ENCODE data around the gene DPM2.

Gene DPM2

GRCh38 chr9:127910613-127911205 is 26.9 kb downstream of the DPM2 start:
- CTCF ChIA-PET, result no interaction called here
- POLR2A ChIA-PET, result no interaction called here
- DNase-seq (ENCODE audit: extremely low spot score), result no peak
- no peak for TF ChIP-seq CTBP1 (IDR thresholded peaks at IDR 0.05; ENCODE audit: borderline replicate concordance)
- TF ChIP-seq HDGF (IDR thresholded peaks at IDR 0.05; ENCODE audit: borderline replicate concordance), result no peak
- TF ChIP-seq SP1 (IDR thresholded peaks at IDR 0.05), result no peak
- no peak for TF ChIP-seq FOXM1 (IDR thresholded peaks at IDR 0.05; ENCODE audit: borderline replicate concordance)
- no peak for TF ChIP-seq NFRKB (IDR thresholded peaks at IDR 0.05)
- no peak for TF ChIP-seq ARNT (IDR thresholded peaks at IDR 0.05)
- no peak for TF ChIP-seq FOXA1 (IDR thresholded peaks at IDR 0.05)
- TF ChIP-seq FOXK2 (IDR thresholded peaks at IDR 0.05), result no peak
- TF ChIP-seq ELF4 (IDR thresholded peaks at IDR 0.05), result no peak
- no peak for TF ChIP-seq BHLHE40 (IDR thresholded peaks at IDR 0.05; ENCODE audit: borderline replicate concordance)
- TF ChIP-seq L3MBTL2 (conservative IDR thresholded peaks at IDR 0.05), result no peak
- TF ChIP-seq TARDBP (IDR thresholded peaks at IDR 0.05), result no peak
- no peak for TF ChIP-seq ZNF384 (IDR thresholded peaks at IDR 0.05)
- no peak for TF ChIP-seq LEF1 (IDR thresholded peaks at IDR 0.05; ENCODE audit: borderline replicate concordance)
- TF ChIP-seq SUZ12 (IDR thresholded peaks at IDR 0.05), result no peak
- no peak for TF ChIP-seq PKNOX1 (IDR thresholded peaks at IDR 0.05)

GRCh38 chr9:127909839-127910273 is 27.8 kb downstream of the DPM2 start:
- ChIA-PET CTCF (no interaction called here), POLR2A (no interaction called here)
- DNase-seq (ENCODE audit: extremely low spot score), result no peak
- TF ChIP-seq TARDBP (IDR thresholded peaks at IDR 0.05), result no peak
- TF ChIP-seq FOXK2 (IDR thresholded peaks at IDR 0.05), result no peak
- TF ChIP-seq SP1 (IDR thresholded peaks at IDR 0.05), result no peak
- TF ChIP-seq FOXM1 (IDR thresholded peaks at IDR 0.05; ENCODE audit: borderline replicate concordance), result no peak
- TF ChIP-seq ELF4 (IDR thresholded peaks at IDR 0.05), result no peak
- TF ChIP-seq CTBP1 (IDR thresholded peaks at IDR 0.05; ENCODE audit: borderline replicate concordance), result no peak
- no peak for TF ChIP-seq NFRKB (IDR thresholded peaks at IDR 0.05)
- TF ChIP-seq L3MBTL2 (conservative IDR thresholded peaks at IDR 0.05), result no peak
- TF ChIP-seq SUZ12 (IDR thresholded peaks at IDR 0.05), result no peak

GRCh38 chr9:127908660-127908926 is 29.1 kb downstream of the DPM2 start:
- CTCF ChIA-PET, result no interaction called here
- no peak for DNase-seq (ENCODE audit: extremely low spot score)
- POLR2A ChIA-PET, result no interaction called here
- TF ChIP-seq ARNT (IDR thresholded peaks at IDR 0.05) (no peak), FOXK2 (IDR thresholded peaks at IDR 0.05) (no peak)

- ChIA-PET CTCF (no interaction called here), POLR2A (no interaction called here)
- DNase-seq (ENCODE audit: extremely low spot score), result no peak
- no peak for TF ChIP-seq ELF4 (IDR thresholded peaks at IDR 0.05)
- no peak for TF ChIP-seq FOXK2 (IDR thresholded peaks at IDR 0.05)
- TF ChIP-seq HDGF (IDR thresholded peaks at IDR 0.05; ENCODE audit: borderline replicate concordance), result no peak
- TF ChIP-seq ZNF384 (IDR thresholded peaks at IDR 0.05), result no peak
- no peak for TF ChIP-seq LEF1 (IDR thresholded peaks at IDR 0.05; ENCODE audit: borderline replicate concordance)
- no peak for TF ChIP-seq CTBP1 (IDR thresholded peaks at IDR 0.05; ENCODE audit: borderline replicate concordance)
- no peak for TF ChIP-seq TARDBP (IDR thresholded peaks at IDR 0.05)
Observed at GRCh38 chr9:127907867-127908659, 29.6 kb downstream of the DPM2 start.

- POLR2A ChIA-PET, result interaction anchor here (1.1 kb wide), 1 partner anchor 9 kb away, joined by 4 read pairs; no protein-coding TSS in a partner anchor
- no peak for DNase-seq (ENCODE audit: extremely low spot score)
- TF ChIP-seq FOXM1 (IDR thresholded peaks at IDR 0.05; ENCODE audit: borderline replicate concordance) (no peak), HDGF (IDR thresholded peaks at IDR 0.05; ENCODE audit: borderline replicate concordance) (no peak), NFRKB (IDR thresholded peaks at IDR 0.05) (no peak), FOXK2 (IDR thresholded peaks at IDR 0.05) (no peak), L3MBTL2 (conservative IDR thresholded peaks at IDR 0.05) (no peak), ELF4 (IDR thresholded peaks at IDR 0.05) (no peak), TARDBP (IDR thresholded peaks at IDR 0.05) (no peak), LEF1 (IDR thresholded peaks at IDR 0.05; ENCODE audit: borderline replicate concordance) (no peak), PKNOX1 (IDR thresholded peaks at IDR 0.05) (no peak), BHLHE40 (IDR thresholded peaks at IDR 0.05; ENCODE audit: borderline replicate concordance) (no peak), SUZ12 (IDR thresholded peaks at IDR 0.05) (no peak), ZNF384 (IDR thresholded peaks at IDR 0.05) (no peak)
- CTCF ChIA-PET, result no interaction called here
Observed at GRCh38 chr9:127905788-127906191, 31.9 kb downstream of the DPM2 start.

GRCh38 chr9:127905004-127905728 is 32.5 kb downstream of the DPM2 start:
- no peak for DNase-seq (ENCODE audit: extremely low spot score)
- ChIA-PET CTCF (interaction anchor here (1.1 kb wide), 1 partner anchor 170 kb away, joined by 3 read pairs; the partner anchor contains the start of gene TOR2A), POLR2A (no interaction called here)
- no peak for TF ChIP-seq PKNOX1 (IDR thresholded peaks at IDR 0.05)
- TF ChIP-seq CTBP1 (IDR thresholded peaks at IDR 0.05; ENCODE audit: borderline replicate concordance), result no peak
- no peak for TF ChIP-seq FOXA1 (IDR thresholded peaks at IDR 0.05)
- no peak for TF ChIP-seq HDGF (IDR thresholded peaks at IDR 0.05; ENCODE audit: borderline replicate concordance)
- TF ChIP-seq L3MBTL2 (conservative IDR thresholded peaks at IDR 0.05), result no peak
- no peak for TF ChIP-seq SUZ12 (IDR thresholded peaks at IDR 0.05)
- no peak for TF ChIP-seq ARNT (IDR thresholded peaks at IDR 0.05)
- TF ChIP-seq LEF1 (IDR thresholded peaks at IDR 0.05; ENCODE audit: borderline replicate concordance), result no peak
- no peak for TF ChIP-seq FOXK2 (IDR thresholded peaks at IDR 0.05)

Measured in HEK293T (cell line).